ENCODE measurements around the gene GORASP2.
"Not testable (repeated sequence)": the region's sequence is repeated elsewhere in the genome, so short reads cannot be mapped to it uniquely, and the experiment has no call there.

Gene GORASP2

GRCh38 chr2:170905864-170906263 is 23.2 kb upstream of the GORASP2 start:
- no peak for DNase-seq (ENCODE audit: low read depth)
- H3K4me3 ChIP-seq (ENCODE audit: low read length) = no peak overlapping the region
- TF ChIP-seq, protein P1, sequence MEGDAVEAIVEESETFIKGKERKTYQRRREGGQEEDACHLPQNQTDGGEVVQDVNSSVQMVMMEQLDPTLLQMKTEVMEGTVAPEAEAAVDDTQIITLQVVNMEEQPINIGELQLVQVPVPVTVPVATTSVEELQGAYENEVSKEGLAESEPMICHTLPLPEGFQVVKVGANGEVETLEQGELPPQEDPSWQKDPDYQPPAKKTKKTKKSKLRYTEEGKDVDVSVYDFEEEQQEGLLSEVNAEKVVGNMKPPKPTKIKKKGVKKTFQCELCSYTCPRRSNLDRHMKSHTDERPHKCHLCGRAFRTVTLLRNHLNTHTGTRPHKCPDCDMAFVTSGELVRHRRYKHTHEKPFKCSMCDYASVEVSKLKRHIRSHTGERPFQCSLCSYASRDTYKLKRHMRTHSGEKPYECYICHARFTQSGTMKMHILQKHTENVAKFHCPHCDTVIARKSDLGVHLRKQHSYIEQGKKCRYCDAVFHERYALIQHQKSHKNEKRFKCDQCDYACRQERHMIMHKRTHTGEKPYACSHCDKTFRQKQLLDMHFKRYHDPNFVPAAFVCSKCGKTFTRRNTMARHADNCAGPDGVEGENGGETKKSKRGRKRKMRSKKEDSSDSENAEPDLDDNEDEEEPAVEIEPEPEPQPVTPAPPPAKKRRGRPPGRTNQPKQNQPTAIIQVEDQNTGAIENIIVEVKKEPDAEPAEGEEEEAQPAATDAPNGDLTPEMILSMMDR (conservative IDR thresholded peaks at IDR 0.05; ENCODE audit: low read depth, low read length) = no peak

DNA sequence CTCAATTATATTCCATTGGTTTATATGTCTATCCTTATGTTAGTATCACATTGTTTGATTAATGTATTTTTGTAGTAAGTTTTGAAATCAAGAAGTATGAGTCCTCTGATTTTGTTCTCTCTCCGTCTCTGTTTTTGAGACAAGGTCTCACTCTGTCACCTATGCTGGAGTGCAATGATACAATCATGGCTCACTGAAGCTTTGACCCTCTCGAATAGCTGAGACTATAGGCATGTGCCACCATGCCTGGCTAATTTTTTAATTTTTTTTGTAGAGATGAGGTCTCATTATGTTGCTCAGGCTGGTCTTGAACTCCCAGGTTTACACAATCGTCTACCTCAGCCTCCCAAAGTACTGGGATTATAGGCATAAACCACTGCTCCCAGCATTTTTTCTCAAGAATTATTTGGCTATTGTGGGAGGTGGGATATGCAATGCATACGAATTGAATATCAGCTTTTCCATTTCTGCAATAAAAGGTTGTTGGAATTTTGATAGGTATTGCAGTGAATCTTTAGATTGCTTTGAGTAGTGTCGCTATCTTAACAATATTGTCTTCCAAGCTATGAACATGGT is 17.7 kb upstream of the GORASP2 start:
- DNase-seq (ENCODE audit: low read depth) = no peak
- TF ChIP-seq, protein P1 (conservative IDR thresholded peaks at IDR 0.05; ENCODE audit: low read depth, low read length) = no peak
- H3K4me3 ChIP-seq (ENCODE audit: low read length) = no peak overlapping the region

DNA sequence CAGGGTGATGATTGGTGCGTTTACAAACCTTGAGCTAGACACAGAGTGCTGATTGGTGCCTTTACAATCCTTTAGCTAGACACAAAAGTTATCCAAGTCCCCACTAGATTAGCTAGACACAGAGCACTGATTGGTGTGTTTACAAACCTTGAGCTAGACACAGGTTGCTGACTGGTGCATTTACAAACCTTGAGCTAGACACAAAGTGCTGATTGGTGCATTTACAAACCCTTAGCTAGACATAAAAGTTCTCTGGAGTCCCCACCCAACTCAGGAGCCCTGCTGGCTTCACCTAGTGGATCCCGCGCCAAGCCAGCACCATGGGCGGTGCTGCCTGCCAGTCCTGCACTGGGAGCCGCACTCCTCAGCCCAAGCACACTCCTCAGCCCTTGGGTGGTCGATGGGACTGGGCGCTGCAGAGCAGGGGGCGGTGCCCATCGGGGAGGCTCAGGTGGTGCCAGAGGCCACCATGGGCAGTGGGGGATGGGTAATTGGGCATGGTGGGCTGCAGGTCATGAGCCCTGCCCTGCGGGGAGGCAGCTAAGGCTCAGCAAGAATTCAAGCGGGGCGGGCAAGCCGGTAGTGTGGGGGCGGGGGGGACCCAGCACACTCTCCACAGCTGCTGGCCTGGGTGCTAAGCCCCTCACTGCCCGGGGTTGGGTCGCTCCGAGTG is 13.9 kb upstream of the GORASP2 start:
- not testable (repeated sequence) for DNase-seq (ENCODE audit: low read depth); H3K4me3 ChIP-seq (ENCODE audit: low read length)

GRCh38 chr2:170917219-170917913 is 11.7 kb upstream of the GORASP2 start:
- DNase-seq (ENCODE audit: low read depth) = no peak
- H3K4me3 ChIP-seq (ENCODE audit: low read length) = no peak overlapping the region
- TF ChIP-seq, protein P1 (conservative IDR thresholded peaks at IDR 0.05; ENCODE audit: low read depth, low read length) = no peak

- no peak for DNase-seq (ENCODE audit: low read depth)
- TF ChIP-seq, protein P1 (conservative IDR thresholded peaks at IDR 0.05; ENCODE audit: low read depth, low read length) = no peak
Measured at GRCh38 chr2:170917957-170918356, 11.1 kb upstream of the GORASP2 start.

GRCh38 chr2:170921873-170922272 is 7.2 kb upstream of the GORASP2 start:
- not testable (repeated sequence) for DNase-seq (ENCODE audit: low read depth); H3K4me3 ChIP-seq (ENCODE audit: low read length)

More at GRCh38 chr2:170917957-170918356, 11.1 kb upstream of the GORASP2 start:
- no peak overlapping the region for H3K4me3 ChIP-seq (ENCODE audit: low read length)

DNA sequence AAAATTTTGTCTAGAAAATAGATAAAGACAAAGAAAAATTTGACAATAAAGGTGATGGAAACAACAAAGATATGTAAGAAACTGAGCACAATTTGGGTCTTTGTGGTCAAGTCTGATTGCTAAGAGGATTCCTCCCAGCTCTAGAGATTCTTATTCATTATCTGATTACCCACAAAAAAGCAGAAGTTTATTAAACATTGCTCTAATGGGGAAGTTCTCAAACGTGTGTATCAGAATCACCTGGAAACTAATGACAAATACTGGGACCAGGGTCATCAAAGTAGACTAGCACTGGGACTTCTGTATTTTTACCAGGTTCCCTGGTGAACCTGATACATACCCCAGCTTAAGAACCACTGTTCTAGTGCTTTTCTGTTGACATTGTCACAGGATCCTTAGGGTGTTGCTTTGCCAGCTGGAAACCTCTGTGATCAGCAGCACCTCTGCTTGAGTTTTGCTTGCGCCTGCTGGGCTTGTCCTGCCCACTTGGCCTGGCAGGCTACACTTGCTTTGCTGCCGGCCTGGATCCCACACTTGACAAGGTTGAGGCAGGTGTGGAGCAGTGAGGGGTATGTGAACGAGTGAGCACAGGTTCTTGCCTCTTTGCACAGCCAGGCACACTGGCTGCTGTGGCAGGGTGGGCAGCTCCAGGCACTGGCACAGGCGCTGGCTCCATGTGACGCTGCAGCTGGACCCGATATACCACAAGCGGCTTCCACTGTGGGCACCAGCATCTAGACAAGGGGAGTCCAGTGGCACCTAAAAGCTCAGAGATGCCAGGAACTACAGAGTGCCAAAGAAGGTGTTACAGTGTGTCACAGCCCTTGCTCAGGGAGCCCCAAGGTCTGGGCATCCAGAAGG is 6.2 kb upstream of the GORASP2 start:
- H3K4me3 ChIP-seq (ENCODE audit: low read length) = no peak overlapping the region
- DNase-seq (ENCODE audit: low read depth) = no peak
- TF ChIP-seq, protein P1 (conservative IDR thresholded peaks at IDR 0.05; ENCODE audit: low read depth, low read length) = no peak
